HepG2 (cell line): ENCODE data around the gene FBXO28. TPM values are rescaled to one million over a fixed set of nuclear protein-coding genes. Genes with fewer than 3 reads are reported as not detected.

Experiments
- BCL3 ChIP-seq: sonication (generic); formaldehyde crosslinking; IDR thresholded peaks from 2 replicates; pipeline ENCODE4 v1.5.1; 2020; ENCODE audit warnings: mild to moderate bottlenecking, missing genetic modification reagents, moderate library complexity
- FOXP1 ChIP-seq, 2 experiments: fragments of 450-650 bp in 1 of 2; IDR thresholded peaks; 2 replicates each; pipeline ENCODE4 v1.6.1; 2017 to 2018; ENCODE audit warnings: antibody characterized with exemption in 1 of 2
- HNF4G ChIP-seq, 2 experiments: sonication (generic) in 1 of 2; formaldehyde crosslinking in 1 of 2; IDR thresholded peaks; 2 replicates each; pipeline versions ENCODE4 v1.4.0 to v1.6.1; 2011 to 2020; ENCODE audit warnings: borderline replicate concordance in 2 of 2, low read depth in 2 of 2, mild to moderate bottlenecking in 2 of 2, low read length in 1 of 2, missing genetic modification reagents in 1 of 2, moderate library complexity in 1 of 2
- HNRNPL ChIP-seq: fragments of 200-400 bp; formaldehyde crosslinking; IDR thresholded peaks from 2 replicates; pipeline ENCODE4 v1.6.1; 2017; ENCODE audit warnings: mild to moderate bottlenecking, low read depth, low read length
- KIAA2018 ChIP-seq: sonication (generic); formaldehyde crosslinking; IDR thresholded peaks from 2 replicates; pipeline ENCODE4 v1.5.0; 2020; ENCODE audit warnings: mild to moderate bottlenecking, missing genetic modification reagents, borderline replicate concordance
- MBNL3 ChIP-seq: fragments of 250-450 bp; sonication (Bioruptor Pico); conservative IDR thresholded peaks from 2 replicates; pipeline ENCODE4 v1.8.0; 2022; ENCODE audit warnings: mild to moderate bottlenecking, inconsistent platforms
- NONO ChIP-seq, 2 experiments: fragments of 450-650 bp in 1 of 2; sonication (generic) in 1 of 2; formaldehyde crosslinking in 1 of 2; IDR thresholded peaks in 1 of 2; conservative IDR thresholded peaks in 1 of 2; 2 replicates each; pipeline versions ENCODE4 v1.6.1 to v1.8.0; 2017 to 2022; ENCODE audit warnings: mild to moderate bottlenecking in 1 of 2, missing genetic modification reagents in 1 of 2, moderate library complexity in 1 of 2
- NPAS2 ChIP-seq: sonication (generic); formaldehyde crosslinking; IDR thresholded peaks from 2 replicates; pipeline ENCODE4 v1.8.0; 2022; ENCODE audit warnings: mild to moderate bottlenecking, missing genetic modification reagents, borderline replicate concordance
- REL ChIP-seq: sonication (generic); formaldehyde crosslinking; conservative IDR thresholded peaks from 2 replicates; pipeline ENCODE4 v1.8.0; 2022; ENCODE audit warnings: mild to moderate bottlenecking, missing genetic modification reagents, moderate library complexity
- SMC3 ChIP-seq: IDR thresholded peaks from 2 replicates; pipeline ENCODE4 v1.6.1; 2011; ENCODE audit warnings: low read length, improper control_type of control experiment
- STAT5B ChIP-seq: sonication (generic); formaldehyde crosslinking; IDR thresholded peaks from 2 replicates; pipeline ENCODE4 v1.4.0; 2020; ENCODE audit warnings: missing genetic modification reagents
- SYNCRIP ChIP-seq: fragments of 200-400 bp; formaldehyde crosslinking; IDR thresholded peaks from 2 replicates; pipeline ENCODE4 v1.6.1; 2018; ENCODE audit warnings: mild to moderate bottlenecking, low read depth, low read length; ENCODE audit not compliant: insufficient read depth
- ZNF160 ChIP-seq: sonication (generic); formaldehyde crosslinking; IDR thresholded peaks from 2 replicates; pipeline ENCODE4 v1.8.0; 2022; ENCODE audit warnings: mild to moderate bottlenecking, inconsistent platforms, missing genetic modification reagents
- ZNF446 ChIP-seq: sonication (generic); formaldehyde crosslinking; IDR thresholded peaks from 2 replicates; pipeline ENCODE4 v1.5.0; 2020; ENCODE audit warnings: mild to moderate bottlenecking, missing genetic modification reagents
- ZNF660 ChIP-seq: sonication (generic); formaldehyde crosslinking; IDR thresholded peaks from 2 replicates; pipeline ENCODE4 v1.5.1; 2020; ENCODE audit warnings: mild to moderate bottlenecking, low read depth, missing genetic modification reagents, borderline replicate concordance
- ZNF839 ChIP-seq: sonication (generic); formaldehyde crosslinking; IDR thresholded peaks from 2 replicates; pipeline ENCODE4 v1.4.0; 2020; ENCODE audit warnings: missing genetic modification reagents, mild to moderate bottlenecking, borderline replicate concordance
- ZSCAN9 ChIP-seq: IDR thresholded peaks from 2 replicates; pipeline ENCODE4 v1.6.1; 2016; ENCODE audit warnings: borderline replicate concordance
- polyA plus RNA-seq, 8 experiments: library from polyadenylated mRNA; depleted of rRNA in 3 of 8; stranded (reverse) in 7 of 8; unstranded in 1 of 8; fragments of >200 nt; fragmentation: Illumina TruSeq in 4 of 8; extraction: Trizol in 4 of 8; gene quantifications; 2 replicates each; pipeline versions ENCODE4 v1.2.1 to v1.2.3, GENCODE V29; 2011 to 2016; ENCODE audit warnings: low read depth in 4 of 8, missing spikeins in 1 of 8, mixed read lengths in 1 of 8; ENCODE audit not compliant: insufficient read depth in 1 of 8
- total RNA-seq, 5 experiments: library from RNA; depleted of rRNA; stranded (reverse); fragments of >200 nt; fragmentation: Illumina TruSeq; extraction: Trizol; gene quantifications; 2 replicates each; pipeline ENCODE4 v1.2.3, GENCODE V29; 2016; ENCODE audit warnings: low read depth in 1 of 5

Gene FBXO28
- total and polyA plus RNA-seq, 2 of the 13 experiments (the other 11 are each of a cell fraction or from before 2014, with no cell fraction given): 8.5 to 29.1 TPM

GRCh38 chr1:224113918-224114786 is at the start of gene FBXO28 (continued):
- TF ChIP-seq BCL3 (CRISPR knock-in tag) (peak; percentile 18; the same call in 1 of the 2 replicates), REL (CRISPR knock-in tag) (no peak), HNF4G (IDR thresholded peaks at IDR 0.05; ENCODE audit: borderline replicate concordance, low read depth, low read length) (no peak), HNF4G (CRISPR knock-in tag; IDR thresholded peaks at IDR 0.05; ENCODE audit: borderline replicate concordance, low read depth) (no peak), NPAS2 (no peak), ZSCAN9 (CRISPR knock-in tag) (no peak), FOXP1 (IDR thresholded peaks at IDR 0.05) (no peak), FOXP1 (CRISPR knock-in tag; IDR thresholded peaks at IDR 0.05) (no peak), NONO (IDR thresholded peaks at IDR 0.05) (no peak), NONO (CRISPR knock-in tag; conservative IDR thresholded peaks at IDR 0.05) (peak; percentile 82), HNRNPL (0 out of 2 replicates have a peak, but pooled peaks have one; percentile 40), MBNL3 (no peak), ZNF446 (CRISPR knock-in tag) (no peak; the same call in 1 of the 2 replicates), ZNF160 (CRISPR knock-in tag) (no peak; the same call in 1 of the 2 replicates), SYNCRIP (no peak), SMC3 (no peak), ZNF839 (CRISPR knock-in tag) (peak; percentile 31; the same call in 1 of the 2 replicates), STAT5B (CRISPR knock-in tag) (no peak), KIAA2018 (CRISPR knock-in tag) (no peak), ZNF660 (CRISPR knock-in tag) (no peak)
